ENCODE results near the gene FAIM2. TPM values are rescaled to one million over a fixed set of nuclear protein-coding genes. Genes with fewer than 3 reads are reported as not detected.

Gene FAIM2
- polyA plus RNA-seq, 1 donor = 7.9 TPM

- DNase-seq (ENCODE audit: low read depth) = no peak
Observed at GRCh38 chr12:49824895-49825294, 78.8 kb downstream of the FAIM2 start.

DNA sequence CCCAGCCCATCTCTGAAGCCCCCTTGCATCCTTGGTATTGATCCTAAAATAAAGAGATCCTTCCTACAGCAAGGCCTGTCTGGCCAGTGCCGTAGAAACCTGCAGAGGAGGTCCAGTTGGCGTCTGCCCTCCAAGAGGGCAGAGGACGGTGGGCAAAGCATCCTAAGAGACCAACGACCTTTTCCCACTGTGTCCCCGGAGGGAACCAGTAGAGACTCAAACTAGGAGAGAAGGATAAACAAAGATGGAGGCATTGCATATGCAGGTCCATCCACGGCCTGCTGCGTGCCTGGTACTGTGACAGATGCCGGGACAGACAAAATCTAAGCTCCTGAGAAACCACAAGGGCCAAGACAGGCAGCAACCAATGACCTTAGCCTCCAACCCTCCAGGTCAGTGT, 79.3 kb downstream of the FAIM2 start:
- no peak for DNase-seq (ENCODE audit: low read depth)

- no peak for DNase-seq (ENCODE audit: low read depth)
Observed at GRCh38 chr12:49823951-49824350, 79.7 kb downstream of the FAIM2 start.

GRCh38 chr12:49823350-49823749, 80.3 kb downstream of the FAIM2 start:
- DNase-seq (ENCODE audit: low read depth) = no peak

DNA sequence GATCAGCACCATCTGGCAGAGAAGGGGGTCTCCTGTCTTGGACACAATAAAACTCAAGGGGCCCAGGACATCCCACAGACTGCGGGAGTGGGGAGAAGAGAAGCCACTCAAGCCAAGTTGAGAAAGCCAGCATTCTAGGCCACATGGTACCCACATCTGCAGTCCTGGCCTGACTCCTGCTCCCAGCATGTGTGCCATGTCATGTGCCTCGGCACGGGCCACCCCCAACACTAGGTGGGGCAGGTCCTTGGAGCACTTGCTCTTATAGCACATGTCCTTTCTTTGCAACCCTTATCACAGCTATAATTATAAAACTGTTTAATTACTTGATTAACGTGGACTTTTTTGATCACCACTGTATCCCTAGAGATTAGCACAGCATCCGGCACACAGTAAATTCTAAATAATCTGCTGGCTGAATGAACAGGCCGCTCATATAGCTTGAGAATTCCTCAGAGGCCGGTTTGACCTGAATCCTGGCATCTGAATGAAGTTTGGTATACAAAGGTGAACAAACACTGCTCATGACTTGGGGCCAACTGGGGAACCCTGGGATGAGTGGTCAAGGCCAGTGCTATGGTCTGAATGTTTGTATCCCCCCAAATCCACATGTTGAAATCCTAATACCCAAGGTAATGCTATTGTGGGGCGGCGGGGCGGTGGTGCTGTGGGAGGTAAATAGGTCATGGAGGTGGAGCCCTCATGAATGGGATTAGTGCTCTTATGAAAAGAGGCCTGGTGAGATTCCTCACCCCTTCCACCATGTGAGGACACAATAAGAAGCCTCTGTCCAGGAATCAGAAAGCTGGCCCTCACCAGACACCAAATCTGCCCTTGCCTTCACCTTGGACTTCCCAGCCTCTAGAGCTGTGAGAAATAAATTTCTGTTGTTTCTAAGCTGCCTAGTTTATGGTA, 82.1 kb downstream of the FAIM2 start:
- no peak for DNase-seq (ENCODE audit: low read depth)

GRCh38 chr12:49819786-49820185, 83.9 kb downstream of the FAIM2 start:
- no peak for DNase-seq (ENCODE audit: low read depth)

DNA sequence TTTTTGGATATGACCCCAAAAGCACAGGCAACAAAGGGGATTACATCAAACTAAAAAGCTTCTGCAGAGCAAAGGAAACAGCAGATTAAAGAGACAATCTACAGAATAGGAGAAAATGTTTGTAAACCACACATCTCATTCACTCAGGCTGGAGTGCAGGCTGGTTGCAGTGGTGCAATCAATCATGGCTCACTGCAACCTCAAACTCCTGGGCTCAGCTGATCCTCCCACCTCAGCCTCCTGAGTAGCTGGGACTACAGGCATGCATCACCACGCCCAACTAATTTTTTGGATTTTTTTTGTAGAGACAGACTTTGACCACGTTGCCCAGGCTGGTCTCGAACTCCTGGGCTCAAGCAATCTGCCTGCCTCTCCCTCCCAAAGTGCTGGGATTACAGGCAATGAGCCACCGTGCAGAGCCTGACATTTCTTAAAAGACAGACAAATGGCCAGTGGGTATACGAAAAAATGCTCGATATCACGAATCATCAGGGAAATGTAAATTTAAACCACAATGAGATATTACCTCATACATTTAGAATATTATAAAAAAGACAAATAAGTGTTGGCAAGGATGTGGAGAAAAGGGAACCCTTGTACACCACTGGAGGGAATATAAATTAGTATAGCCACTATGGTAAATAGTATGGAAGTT, 85.3 kb downstream of the FAIM2 start:
- DNase-seq (ENCODE audit: low read depth) = no peak

Other genes starting within 250 kb of the FAIM2 start
- 22.2 TPM for gene FMNL3, start 196.5 kb downstream of the FAIM2 start, polyA plus RNA-seq (ENCODE audit: insufficient read length)
- gene TMBIM6, start 162.3 kb downstream of the FAIM2 start, polyA plus RNA-seq (ENCODE audit: insufficient read length) = 241 TPM
- gene NCKAP5L, start 75.5 kb downstream of the FAIM2 start, polyA plus RNA-seq (ENCODE audit: insufficient read length) = 42.4 TPM
- 5.6 TPM for gene BCDIN3D, start 60.8 kb downstream of the FAIM2 start, polyA plus RNA-seq (ENCODE audit: insufficient read length)
- gene AQP2, start 46.8 kb upstream of the FAIM2 start, polyA plus RNA-seq (ENCODE audit: insufficient read length) = not detected
- 0.38 TPM for gene AQP5, start 58.0 kb upstream of the FAIM2 start, polyA plus RNA-seq (ENCODE audit: insufficient read length)
- 0.14 TPM for gene AQP6, start 69.0 kb upstream of the FAIM2 start, polyA plus RNA-seq (ENCODE audit: insufficient read length)
- gene RACGAP1, start 121.6 kb upstream of the FAIM2 start, polyA plus RNA-seq (ENCODE audit: insufficient read length) = 20.7 TPM
- gene ASIC1, start 153.7 kb upstream of the FAIM2 start, polyA plus RNA-seq (ENCODE audit: insufficient read length) = 9.1 TPM
- 53.4 TPM for gene SMARCD1, start 181.4 kb upstream of the FAIM2 start, polyA plus RNA-seq (ENCODE audit: insufficient read length)
- gene GPD1, start 200.1 kb upstream of the FAIM2 start, polyA plus RNA-seq (ENCODE audit: insufficient read length) = 68.2 TPM
- gene COX14, start 208.3 kb upstream of the FAIM2 start, polyA plus RNA-seq (ENCODE audit: insufficient read length) = 41.6 TPM

Measured in forelimb muscle (tissue), 1 donor.